SK-N-SH treated with all-trans-retinoic acid at 6 μM for 48 hours (cell line): ENCODE measurements around the gene KCNA2.

Experiments
- ARNTL ChIP-seq: fragments of 450-650 bp; formaldehyde crosslinking; IDR thresholded peaks from 2 replicates; pipeline ENCODE4 v1.5.0; 2020; ENCODE audit warnings: low read depth, mild to moderate bottlenecking, moderate library complexity, borderline replicate concordance
- CREB5 ChIP-seq: fragments of 250-450 bp; sonication (Bioruptor Pico); IDR thresholded peaks from 2 replicates; pipeline ENCODE4 v1.5.1; 2020; ENCODE audit warnings: low read depth, mild to moderate bottlenecking, moderate library complexity
- GLIS3 ChIP-seq: fragments of 250-450 bp; sonication (Bioruptor Pico); IDR thresholded peaks from 2 replicates; pipeline ENCODE4 v1.5.0; 2020; ENCODE audit warnings: mild to moderate bottlenecking, moderate library complexity
- ISL1 ChIP-seq: fragments of 250-450 bp; sonication (Bioruptor Pico); IDR thresholded peaks from 2 replicates; pipeline ENCODE4 v2.1.2; 2022; ENCODE audit warnings: mild to moderate bottlenecking, moderate library complexity
- OSR1 ChIP-seq: fragments of 250-450 bp; sonication (Bioruptor Pico); IDR thresholded peaks from 2 replicates; pipeline ENCODE4 v1.8.0; 2022; ENCODE audit warnings: moderate library complexity, mild to moderate bottlenecking, inconsistent platforms
- PATZ1 ChIP-seq: fragments of 250-450 bp; sonication (Bioruptor Pico); IDR thresholded peaks from 2 replicates; pipeline ENCODE4 v1.8.0; 2020; ENCODE audit warnings: mild to moderate bottlenecking, moderate library complexity, borderline replicate concordance
- POU6F1 ChIP-seq: fragments of 250-450 bp; sonication (Bioruptor Pico); IDR thresholded peaks from 2 replicates; pipeline ENCODE4 v1.8.0; 2021; ENCODE audit warnings: low read depth, mild to moderate bottlenecking, moderate library complexity, borderline replicate concordance
- PPARA ChIP-seq: fragments of 250-450 bp; sonication (Bioruptor Pico); IDR thresholded peaks from 2 replicates; pipeline ENCODE4 v1.5.0; 2020; ENCODE audit warnings: mild to moderate bottlenecking, borderline replicate concordance
- TCF4 ChIP-seq: fragments of 250-450 bp; sonication (Bioruptor Pico); IDR thresholded peaks from 2 replicates; pipeline ENCODE4 v1.8.0; 2021; ENCODE audit warnings: mild to moderate bottlenecking, moderate library complexity, borderline replicate concordance
- TOX ChIP-seq: fragments of 250-450 bp; sonication (Bioruptor Pico); IDR thresholded peaks from 2 replicates; pipeline ENCODE4 v1.8.0; 2021; ENCODE audit warnings: mild to moderate bottlenecking, moderate library complexity, borderline replicate concordance
- TSHZ2 ChIP-seq: fragments of 250-450 bp; sonication (Bioruptor Pico); IDR thresholded peaks from 2 replicates; pipeline ENCODE4 v1.5.0; 2020; ENCODE audit warnings: mild to moderate bottlenecking, moderate library complexity
- ZFP3 ChIP-seq: fragments of 250-450 bp; sonication (Bioruptor Pico); IDR thresholded peaks from 2 replicates; pipeline ENCODE4 v1.5.0; 2020; ENCODE audit warnings: mild to moderate bottlenecking, moderate library complexity

- TF ChIP-seq GLIS3 (CRISPR knock-in tag) (no peak), ISL1 (no peak), ZFP3 (no peak), TSHZ2 (CRISPR knock-in tag) (no peak), TCF4 (CRISPR knock-in tag) (no peak), CREB5 (CRISPR knock-in tag) (no peak), POU6F1 (no peak), PATZ1 (CRISPR knock-in tag) (no peak), TOX (CRISPR knock-in tag) (no peak), OSR1 (CRISPR knock-in tag) (no peak), PPARA (no peak), ARNTL (CRISPR knock-in tag) (no peak)
Measured at GRCh38 chr1:110645211-110645610, 39.1 kb upstream of the KCNA2 start.
